HL-60 (cell line): ENCODE data around the gene DNAJC4.

ENCODE experiments used
- DNase-seq, 2 experiments: peaks; one replicate each; pipeline ENCODE4 v3.0.0-alpha.2; 2010 to 2020; ENCODE audit warnings: low read depth in 1 of 2, low spot score in 1 of 2
- H3K27ac ChIP-seq: fragments of 250-450 bp; sonication (Bioruptor Pico); replicated peaks from 2 replicates; pipeline ENCODE4 v1.5.1; 2020; ENCODE audit warnings: mild to moderate bottlenecking, moderate library complexity
- H3K27me3 ChIP-seq: fragments of 250-450 bp; sonication (Bioruptor Pico); 2 replicates; pipeline ENCODE4 v1.5.1; 2021; ENCODE audit warnings: mild to moderate bottlenecking, moderate library complexity; ENCODE audit not compliant: insufficient read depth, poor library complexity, severe bottlenecking
- H3K4me3 ChIP-seq: replicated peaks from 2 replicates; pipeline ENCODE4 v1.5.1; 2011; ENCODE audit warnings: mild to moderate bottlenecking, control low read depth, low read length; ENCODE audit not compliant: insufficient read depth
- CTCF ChIP-seq: IDR thresholded peaks from one replicate; pipeline ENCODE4 v1.5.1; 2011; ENCODE audit warnings: low read length, control low read depth, inconsistent platforms; ENCODE audit not compliant: insufficient read depth
- GABPA ChIP-seq: IDR thresholded peaks from 2 replicates; pipeline ENCODE4 v1.6.1; 2012; ENCODE audit warnings: low read depth
- POLR2AphosphoS5 ChIP-seq: IDR thresholded peaks from 2 replicates; pipeline ENCODE4 v1.6.1; 2012; ENCODE audit warnings: low read depth
- REST ChIP-seq: IDR thresholded peaks from 2 replicates; pipeline ENCODE4 v1.6.1; 2012; ENCODE audit warnings: low read depth; ENCODE audit not compliant: insufficient replicate concordance
- SPI1 ChIP-seq: IDR thresholded peaks from 2 replicates; pipeline ENCODE4 v1.6.1; 2012; ENCODE audit warnings: low read depth, mild to moderate bottlenecking, borderline replicate concordance

Gene DNAJC4

GRCh38 chr11:64203421-64204079 is 26.8 kb upstream of the DNAJC4 start:
- TF ChIP-seq POLR2AphosphoS5 = no peak
- no peak for TF ChIP-seq CTCF
- no peak for TF ChIP-seq REST
- no peak for TF ChIP-seq SPI1
- TF ChIP-seq GABPA = no peak
- H3K4me3 ChIP-seq = no peak overlapping the region
- no peak for DNase-seq
- H3K27me3 ChIP-seq = no peaks in the 10 kb centered on the region
- H3K27ac ChIP-seq = no peak overlapping the region

GRCh38 chr11:64204080-64204440 is 26.3 kb upstream of the DNAJC4 start:
- DNase-seq = no peak
- Histone ChIP-seq H3K27me3 (no peaks in the 10 kb centered on the region), H3K4me3 (no peak overlapping the region), H3K27ac (no peak overlapping the region)
- no peak for TF ChIP-seq POLR2AphosphoS5
- TF ChIP-seq CTCF = no peak
- no peak for TF ChIP-seq SPI1

- DNase-seq = peak; percentile 84 to 94
- H3K27ac ChIP-seq = peak overlapping the region; percentile 89
- H3K27me3 ChIP-seq = no peaks in the 10 kb centered on the region
- peak; percentile 4; the same call in 1 of the 2 replicates for TF ChIP-seq SPI1
- no peak for TF ChIP-seq REST
- TF ChIP-seq POLR2AphosphoS5 = peak; percentile 93
- no peak for TF ChIP-seq GABPA
- TF ChIP-seq CTCF = peak; percentile 86
- no peak overlapping the region for H3K4me3 ChIP-seq
These were observed 25.8 kb upstream of the DNAJC4 start for GRCh38 chr11:64204464-64204989.
